Nephron (organoid): ENCODE data around the gene RAF1.
"Not testable (repeated sequence)": the region's sequence is repeated elsewhere in the genome, so short reads cannot be mapped to it uniquely, and the experiment has no call there.

Experiments
- H3K27ac Mint-ChIP-seq, 3 experiments: 2 replicates each; pipeline ENCODE4 v1.8.0; 2020; ENCODE audit warnings: mixed read lengths in 3 of 3, mild to moderate bottlenecking in 2 of 3, moderate library complexity in 1 of 3
- H3K27me3 Mint-ChIP-seq: 2 replicates; pipeline ENCODE4 v1.8.0; 2021; ENCODE audit warnings: low read depth, mild to moderate bottlenecking, moderate library complexity, mixed read lengths
- H3K36me3 Mint-ChIP-seq: 2 replicates; pipeline ENCODE4 v1.8.0; 2020; ENCODE audit warnings: low read depth, mixed read lengths
- H3K4me1 Mint-ChIP-seq: 2 replicates; pipeline ENCODE4 v1.8.0; 2020; ENCODE audit warnings: mixed read lengths
- H3K4me3 Mint-ChIP-seq, 3 experiments: 2 replicates each; pipeline ENCODE4 v1.8.0; 2020; ENCODE audit warnings: mild to moderate bottlenecking in 3 of 3, mixed read lengths in 3 of 3, moderate library complexity in 2 of 3
- H3K9me3 Mint-ChIP-seq: 2 replicates; pipeline ENCODE4 v1.8.0; 2020; ENCODE audit warnings: mixed read lengths
- CTCF ChIP-seq, 3 experiments: fragments of 200-600 bp; sonication (generic); IDR thresholded peaks; one replicate each; pipeline ENCODE4 v1.5.0; 2021; ENCODE audit warnings: antibody characterized with exemption in 3 of 3; ENCODE audit not compliant: unreplicated experiment in 3 of 3

The RAF1 gene

GRCh38 chr3:12681943-12682390, 18.1 kb upstream of the RAF1 start:
- TF ChIP-seq CTCF (IDR thresholded peaks at IDR 0.05; ENCODE audit: unreplicated experiment in 3 of 3): no peak
- Mint-ChIP-seq H3K4me1 (peaks cover 6% of the 10 kb centered on the region), H3K36me3 (no peaks in the 10 kb centered on the region), H3K9me3 (peaks cover 2% of the 10 kb centered on the region), H3K4me3 (no peak overlapping the region), H3K27ac (peak overlapping the region in 1 of 3 experiments; percentile 27), H3K27me3 (no peaks in the 10 kb centered on the region)

- Mint-ChIP-seq H3K4me3 (no peak overlapping the region), H3K4me1 (peaks cover 6% of the 10 kb centered on the region), H3K36me3 (no peaks in the 10 kb centered on the region), H3K9me3 (peaks cover 2% of the 10 kb centered on the region), H3K27me3 (no peaks in the 10 kb centered on the region), H3K27ac (no peak overlapping the region)
- no peak for TF ChIP-seq CTCF (IDR thresholded peaks at IDR 0.05; ENCODE audit: unreplicated experiment in 3 of 3)
Observed at GRCh38 chr3:12681089-12681942, 17.4 kb upstream of the RAF1 start.

GRCh38 chr3:12679468-12679867, 15.6 kb upstream of the RAF1 start:
- Mint-ChIP-seq H3K4me1 (peaks cover 19% of the 10 kb centered on the region), H3K27me3 (no peaks in the 10 kb centered on the region), H3K4me3 (no peak overlapping the region), H3K9me3 (peaks cover 2% of the 10 kb centered on the region), H3K27ac (peak overlapping the region in 1 of 3 experiments; percentile 35), H3K36me3 (no peaks in the 10 kb centered on the region)
- no peak for TF ChIP-seq CTCF (IDR thresholded peaks at IDR 0.05; ENCODE audit: unreplicated experiment in 3 of 3)

DNA sequence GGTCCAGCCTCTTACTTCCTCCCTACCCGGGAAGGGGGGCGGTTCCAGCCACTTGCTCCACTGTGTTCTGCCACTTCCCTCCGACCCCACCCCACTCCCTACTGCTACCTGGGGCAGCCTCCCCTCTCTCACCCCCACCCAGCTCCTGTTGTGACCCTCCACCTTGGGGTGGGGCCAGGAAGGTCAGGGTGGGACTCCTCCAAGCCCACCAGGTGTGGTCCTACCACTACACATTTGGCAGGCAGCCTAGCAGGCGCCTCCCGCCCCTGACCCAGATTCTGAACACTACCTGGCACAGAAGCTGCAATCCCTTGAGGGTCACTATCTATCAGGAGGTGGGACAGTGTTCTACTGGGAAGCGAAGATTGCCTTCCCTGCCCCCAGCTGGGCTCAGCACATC, 13.7 kb upstream of the RAF1 start:
- H3K27me3 Mint-ChIP-seq: no peaks in the 10 kb centered on the region
- H3K27ac Mint-ChIP-seq: no peak overlapping the region
- H3K9me3 Mint-ChIP-seq: peaks cover 2% of the 10 kb centered on the region
- no peak overlapping the region for H3K4me3 Mint-ChIP-seq
- peaks cover 22% of the 10 kb centered on the region for H3K4me1 Mint-ChIP-seq
- no peak for TF ChIP-seq CTCF (IDR thresholded peaks at IDR 0.05; ENCODE audit: unreplicated experiment in 3 of 3)
- H3K36me3 Mint-ChIP-seq: no peaks in the 10 kb centered on the region

DNA sequence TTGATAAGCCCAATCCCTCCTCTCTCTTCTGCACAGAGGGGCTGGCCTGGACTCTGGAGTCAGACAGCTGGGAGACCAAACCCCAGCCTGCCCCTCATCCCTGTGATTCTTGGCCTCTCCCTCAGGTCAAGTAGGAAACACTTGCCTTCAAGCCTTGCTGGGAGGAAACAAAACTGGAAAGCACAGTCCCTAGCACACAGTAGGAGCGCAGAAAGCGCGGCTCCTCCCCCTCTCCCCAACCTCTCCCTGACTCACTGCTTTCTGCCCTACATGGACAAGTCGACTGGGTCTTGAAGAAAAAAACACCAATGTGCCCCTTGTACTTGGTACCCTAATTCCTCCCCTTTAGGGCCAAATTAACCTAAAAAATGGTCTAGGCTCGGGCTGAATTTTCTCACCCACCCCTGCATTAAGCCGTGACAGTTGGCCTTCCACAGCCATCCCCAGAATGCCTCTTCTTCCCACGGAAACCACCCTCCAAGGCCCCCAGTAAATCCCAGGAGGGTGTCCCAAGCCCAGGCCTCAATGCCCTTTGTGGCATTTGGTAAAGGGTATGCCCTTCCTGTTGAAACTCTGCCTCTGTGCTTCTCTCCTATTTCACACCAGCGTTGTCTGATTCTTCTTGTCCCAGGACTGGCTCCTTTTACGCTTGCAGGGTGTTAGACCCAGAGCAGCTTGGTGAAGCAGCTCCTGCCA, 11.3 kb upstream of the RAF1 start:
- no peaks in the 10 kb centered on the region for H3K27me3 Mint-ChIP-seq
- H3K36me3 Mint-ChIP-seq: no peaks in the 10 kb centered on the region
- no peaks in the 10 kb centered on the region for H3K9me3 Mint-ChIP-seq
- TF ChIP-seq CTCF (IDR thresholded peaks at IDR 0.05; ENCODE audit: unreplicated experiment in 3 of 3): no peak
- H3K4me1 Mint-ChIP-seq: peaks cover 22% of the 10 kb centered on the region
- H3K27ac Mint-ChIP-seq: peak overlapping the region in 1 of 3 experiments; percentile 70
- no peak overlapping the region for H3K4me3 Mint-ChIP-seq

DNA sequence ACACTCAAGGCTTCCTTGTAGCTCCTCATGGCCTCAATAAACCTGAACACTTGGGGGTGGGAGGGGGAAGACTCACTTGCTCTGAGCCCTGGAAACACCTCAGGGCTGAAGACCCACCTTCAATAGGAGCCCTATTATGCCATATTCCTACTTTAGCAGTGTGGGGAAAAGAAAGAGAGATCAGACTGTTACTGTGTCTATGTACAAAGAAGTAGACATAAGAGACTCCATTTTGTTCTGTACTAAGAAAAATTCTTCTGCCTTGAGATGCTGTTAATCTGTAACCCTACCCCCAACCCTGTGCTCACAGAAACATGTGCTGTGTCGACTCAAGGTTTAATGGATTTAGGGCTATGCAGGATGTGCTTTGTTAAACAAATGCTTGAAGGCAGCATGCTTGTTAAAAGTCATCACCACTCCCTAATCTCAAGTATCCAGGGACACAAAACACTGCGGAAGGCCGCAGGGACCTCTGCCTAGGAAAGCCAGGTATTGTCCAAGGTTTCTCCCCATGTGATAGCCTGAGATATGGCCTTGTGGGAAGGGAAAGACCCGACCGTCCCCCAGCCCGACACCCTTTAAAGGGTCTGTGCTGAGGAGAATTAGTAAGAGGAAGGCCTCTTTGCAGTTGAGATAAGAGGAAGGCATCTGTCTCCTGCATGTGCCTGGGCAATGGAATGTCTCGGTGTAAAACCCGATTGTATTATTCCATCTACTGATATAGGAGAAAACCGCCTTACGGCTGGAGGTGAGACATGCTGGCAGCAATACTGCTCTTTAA, 10.2 kb upstream of the RAF1 start:
- H3K4me3 Mint-ChIP-seq, H3K9me3 Mint-ChIP-seq, H3K36me3 Mint-ChIP-seq, H3K27me3 Mint-ChIP-seq: not testable (repeated sequence)
- H3K4me1 Mint-ChIP-seq: peaks cover 16% of the 10 kb centered on the region
- H3K27ac Mint-ChIP-seq: peak overlapping the region in 1 of 3 experiments; percentile 70
